ENCODE data around the gene MUSTN1.

Gene MUSTN1

GRCh38 chr3:52879581-52879980 lies 44.8 kb upstream of the MUSTN1 start:
- TF ChIP-seq FOXP2 (optimal IDR thresholded peaks at IDR 0.05; ENCODE audit: borderline replicate concordance, extremely low read depth, extremely low read length, insufficient read depth): no peak
- no peak for TF ChIP-seq SIN3A (IDR thresholded peaks at IDR 0.05; ENCODE audit: borderline replicate concordance, insufficient read depth, low read length)
- TF ChIP-seq TAF1 (IDR thresholded peaks at IDR 0.05; ENCODE audit: borderline replicate concordance, insufficient read depth, low read length): no peak

- TF ChIP-seq POLR2AphosphoS5 (IDR thresholded peaks at IDR 0.05; ENCODE audit: low read depth, low read length) (no peak), TAF1 (IDR thresholded peaks at IDR 0.05; ENCODE audit: borderline replicate concordance, insufficient read depth, low read length) (no peak), SIN3A (IDR thresholded peaks at IDR 0.05; ENCODE audit: borderline replicate concordance, insufficient read depth, low read length) (no peak), REST (IDR thresholded peaks at IDR 0.05; ENCODE audit: insufficient read depth in 1 of 2, low read depth in 2 of 2, low read length in 2 of 2) (no peak), FOXP2 (optimal IDR thresholded peaks at IDR 0.05; ENCODE audit: borderline replicate concordance, extremely low read depth, extremely low read length, insufficient read depth) (no peak)
Measured at GRCh38 chr3:52879090-52879489, 44.3 kb upstream of the MUSTN1 start.

GRCh38 chr3:52877085-52877484 lies 42.3 kb upstream of the MUSTN1 start:
- TF ChIP-seq SIN3A (IDR thresholded peaks at IDR 0.05; ENCODE audit: borderline replicate concordance, insufficient read depth, low read length) (no peak), FOXP2 (optimal IDR thresholded peaks at IDR 0.05; ENCODE audit: borderline replicate concordance, extremely low read depth, extremely low read length, insufficient read depth) (no peak), TAF1 (IDR thresholded peaks at IDR 0.05; ENCODE audit: borderline replicate concordance, insufficient read depth, low read length) (no peak), POLR2AphosphoS5 (IDR thresholded peaks at IDR 0.05; ENCODE audit: low read depth, low read length) (no peak), REST (IDR thresholded peaks at IDR 0.05; ENCODE audit: insufficient read depth in 1 of 2, low read depth in 2 of 2, low read length in 2 of 2) (no peak)

- TF ChIP-seq TAF1 (IDR thresholded peaks at IDR 0.05; ENCODE audit: borderline replicate concordance, insufficient read depth, low read length): no peak
- no peak for TF ChIP-seq POLR2AphosphoS5 (IDR thresholded peaks at IDR 0.05; ENCODE audit: low read depth, low read length)
Measured at GRCh38 chr3:52874864-52875587, 40.2 kb upstream of the MUSTN1 start.

GRCh38 chr3:52874160-52874701 lies 39.4 kb upstream of the MUSTN1 start:
- TF ChIP-seq REST (IDR thresholded peaks at IDR 0.05; ENCODE audit: insufficient read depth in 1 of 2, low read depth in 2 of 2, low read length in 2 of 2) (no peak), FOXP2 (optimal IDR thresholded peaks at IDR 0.05; ENCODE audit: borderline replicate concordance, extremely low read depth, extremely low read length, insufficient read depth) (no peak), POLR2AphosphoS5 (IDR thresholded peaks at IDR 0.05; ENCODE audit: low read depth, low read length) (no peak), SIN3A (IDR thresholded peaks at IDR 0.05; ENCODE audit: borderline replicate concordance, insufficient read depth, low read length) (no peak), TAF1 (IDR thresholded peaks at IDR 0.05; ENCODE audit: borderline replicate concordance, insufficient read depth, low read length) (no peak)

GRCh38 chr3:52873433-52874159 lies 38.8 kb upstream of the MUSTN1 start:
- TF ChIP-seq REST (IDR thresholded peaks at IDR 0.05; ENCODE audit: insufficient read depth in 1 of 2, low read depth in 2 of 2, low read length in 2 of 2) (no peak), TAF1 (IDR thresholded peaks at IDR 0.05; ENCODE audit: borderline replicate concordance, insufficient read depth, low read length) (no peak), FOXP2 (optimal IDR thresholded peaks at IDR 0.05; ENCODE audit: borderline replicate concordance, extremely low read depth, extremely low read length, insufficient read depth) (no peak), SIN3A (IDR thresholded peaks at IDR 0.05; ENCODE audit: borderline replicate concordance, insufficient read depth, low read length) (no peak), POLR2AphosphoS5 (IDR thresholded peaks at IDR 0.05; ENCODE audit: low read depth, low read length) (no peak)

All from PFSK-1 (cell line).